GM12864 (cell line): Measurements from ENCODE around the gene GSTA4.

Source experiments
- DNase-seq: peaks from one replicate; pipeline ENCODE4 v3.0.0-alpha.2; 2011; ENCODE audit warnings: low read depth
- H3K4me3 ChIP-seq: 2 replicates; pipeline ENCODE4 v1.5.1; 2011; ENCODE audit warnings: mild to moderate bottlenecking, low read depth, low read length, control low read depth
- TF ChIP-seq, protein P1 (sequence below): IDR thresholded peaks from 2 replicates; pipeline ENCODE4 v1.5.1; 2011; ENCODE audit warnings: low read depth, mild to moderate bottlenecking, moderate library complexity, low read length, control low read depth, inconsistent platforms; ENCODE audit errors: missing control alignments

GSTA4 gene

GRCh38 chr6:52976591-52977035, 18.5 kb downstream of the GSTA4 start:
- TF ChIP-seq, protein P1, sequence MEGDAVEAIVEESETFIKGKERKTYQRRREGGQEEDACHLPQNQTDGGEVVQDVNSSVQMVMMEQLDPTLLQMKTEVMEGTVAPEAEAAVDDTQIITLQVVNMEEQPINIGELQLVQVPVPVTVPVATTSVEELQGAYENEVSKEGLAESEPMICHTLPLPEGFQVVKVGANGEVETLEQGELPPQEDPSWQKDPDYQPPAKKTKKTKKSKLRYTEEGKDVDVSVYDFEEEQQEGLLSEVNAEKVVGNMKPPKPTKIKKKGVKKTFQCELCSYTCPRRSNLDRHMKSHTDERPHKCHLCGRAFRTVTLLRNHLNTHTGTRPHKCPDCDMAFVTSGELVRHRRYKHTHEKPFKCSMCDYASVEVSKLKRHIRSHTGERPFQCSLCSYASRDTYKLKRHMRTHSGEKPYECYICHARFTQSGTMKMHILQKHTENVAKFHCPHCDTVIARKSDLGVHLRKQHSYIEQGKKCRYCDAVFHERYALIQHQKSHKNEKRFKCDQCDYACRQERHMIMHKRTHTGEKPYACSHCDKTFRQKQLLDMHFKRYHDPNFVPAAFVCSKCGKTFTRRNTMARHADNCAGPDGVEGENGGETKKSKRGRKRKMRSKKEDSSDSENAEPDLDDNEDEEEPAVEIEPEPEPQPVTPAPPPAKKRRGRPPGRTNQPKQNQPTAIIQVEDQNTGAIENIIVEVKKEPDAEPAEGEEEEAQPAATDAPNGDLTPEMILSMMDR, result no peak
- H3K4me3 ChIP-seq, result no peak overlapping the region
- no peak for DNase-seq

- DNase-seq, result no peak
- H3K4me3 ChIP-seq, result no peak overlapping the region
- TF ChIP-seq, protein P1, result no peak
Observed at GRCh38 chr6:52976149-52976548, 18.9 kb downstream of the GSTA4 start.

DNA sequence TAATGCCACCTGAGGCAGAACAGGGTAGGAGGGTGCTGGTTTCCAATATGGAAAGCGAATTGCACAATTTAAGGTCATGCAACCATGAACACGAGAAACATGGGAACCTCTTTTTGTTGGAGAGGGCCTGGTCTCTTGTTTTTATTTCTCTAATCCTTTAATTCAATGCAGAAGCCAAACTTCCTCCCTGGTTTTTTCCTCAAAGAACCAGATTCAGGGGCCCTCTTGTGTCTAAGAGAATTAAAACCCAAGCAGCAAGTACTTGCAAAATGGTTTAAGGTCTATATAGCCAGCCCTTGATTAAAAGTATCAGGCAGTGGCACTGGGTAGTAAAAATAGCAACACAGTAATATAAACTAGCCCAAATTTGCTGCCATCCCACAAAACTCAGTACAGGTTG, 19.5 kb downstream of the GSTA4 start:
- H3K4me3 ChIP-seq, result no peak overlapping the region
- TF ChIP-seq, protein P1, result no peak
- no peak for DNase-seq

DNA sequence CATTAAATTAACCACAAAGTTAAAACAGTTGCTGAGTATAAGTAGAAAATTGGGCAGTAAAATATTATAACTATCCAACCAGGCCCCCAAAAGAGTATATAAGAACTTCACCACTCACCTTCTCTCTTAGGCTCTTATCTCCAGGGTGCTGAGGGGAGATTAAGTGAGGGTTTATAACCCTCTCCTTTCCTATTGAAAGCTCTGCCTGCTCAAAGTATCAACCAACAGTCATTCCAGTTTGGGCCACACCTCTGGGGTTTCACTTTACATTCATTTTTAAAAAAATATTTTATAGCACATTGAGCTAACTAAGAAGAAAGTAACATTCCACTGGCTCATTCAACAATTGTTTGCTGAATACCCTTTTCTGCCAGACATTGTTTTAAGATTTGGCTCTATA, 22.1 kb downstream of the GSTA4 start:
- no peak overlapping the region for H3K4me3 ChIP-seq
- DNase-seq, result no peak
- TF ChIP-seq, protein P1, result no peak

- TF ChIP-seq, protein P1, result no peak
- no peak overlapping the region for H3K4me3 ChIP-seq
- DNase-seq, result no peak
Observed at GRCh38 chr6:52969359-52969758, 25.7 kb downstream of the GSTA4 start.

DNA sequence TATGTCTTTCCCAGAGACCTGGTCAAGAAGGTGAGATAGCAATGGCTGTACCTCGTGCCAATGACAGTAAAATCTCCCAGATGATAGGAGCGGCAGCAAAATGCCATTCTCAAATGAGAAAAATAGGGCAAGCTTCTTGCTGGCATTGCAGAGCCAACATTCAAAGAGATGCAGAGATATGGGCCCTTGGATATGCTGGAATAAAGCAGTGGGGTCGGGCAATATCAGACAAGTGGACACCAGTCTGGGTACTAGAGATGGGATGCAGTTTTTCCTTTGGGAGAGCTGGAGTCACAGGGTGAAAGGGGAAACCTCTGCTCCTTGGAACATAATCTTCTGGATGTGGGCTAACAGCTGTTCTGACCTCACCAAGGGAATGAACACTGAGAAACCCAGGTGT, 29.0 kb downstream of the GSTA4 start:
- TF ChIP-seq, protein P1, result no peak
- no peak for DNase-seq
- no peak overlapping the region for H3K4me3 ChIP-seq

- H3K4me3 ChIP-seq, result no peak overlapping the region
Observed at GRCh38 chr6:52965380-52965779, 29.7 kb downstream of the GSTA4 start.

More at GRCh38 chr6:52965380-52965779, 29.7 kb downstream of the GSTA4 start:
- DNase-seq, result no peak
- TF ChIP-seq, protein P1, result no peak
